ENCODE measurements around the gene LDLRAD4.
"Not testable (repeated sequence)": the region's sequence is repeated elsewhere in the genome, so short reads cannot be mapped to it uniquely, and the experiment has no call there.

Gene LDLRAD4

DNA sequence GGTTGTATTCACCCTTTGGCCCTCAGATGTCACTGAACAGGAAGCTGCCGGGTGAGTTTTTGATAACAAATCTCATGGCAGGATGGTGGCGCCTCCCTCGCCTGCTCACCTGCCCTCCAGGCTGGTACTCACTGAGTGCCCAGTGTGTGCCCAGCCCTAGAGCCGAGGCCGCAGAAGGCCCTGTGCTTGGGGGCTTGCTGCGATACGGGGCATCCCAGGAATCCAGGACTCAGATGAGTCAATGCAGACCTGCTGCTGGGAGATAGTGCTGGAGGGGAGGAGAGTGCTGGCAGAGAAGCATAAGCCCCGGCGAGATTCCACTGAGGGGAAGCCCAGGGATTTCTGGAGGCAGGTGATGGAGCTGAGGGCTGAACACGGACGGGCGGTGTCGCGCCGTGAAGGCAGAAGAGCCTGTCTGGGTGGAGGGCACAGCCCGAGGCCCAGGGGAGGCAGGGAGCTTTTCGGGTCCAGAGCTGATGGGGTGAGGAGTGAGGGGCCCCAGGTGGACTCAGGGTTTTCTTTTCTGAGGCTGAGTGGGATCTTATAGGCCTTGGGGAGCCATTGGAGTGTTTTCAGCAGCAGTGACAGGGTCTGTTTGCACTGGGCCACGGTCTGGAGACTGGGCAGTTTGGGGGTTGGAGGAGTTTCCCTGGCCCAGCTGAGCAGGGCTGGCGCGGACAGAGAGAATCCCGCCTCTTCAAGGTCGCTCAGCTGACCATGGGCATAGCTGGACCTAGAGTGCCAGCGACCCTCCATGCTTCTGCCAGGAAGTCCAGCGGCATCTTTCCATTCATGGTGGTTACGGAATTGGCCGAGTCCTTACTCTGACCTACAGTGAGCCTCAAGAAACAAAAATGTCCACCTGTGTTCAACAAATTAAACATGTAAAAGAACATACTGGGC lies 35.5 kb downstream of the LDLRAD4 start:
- DNase-seq: no peak

DNA sequence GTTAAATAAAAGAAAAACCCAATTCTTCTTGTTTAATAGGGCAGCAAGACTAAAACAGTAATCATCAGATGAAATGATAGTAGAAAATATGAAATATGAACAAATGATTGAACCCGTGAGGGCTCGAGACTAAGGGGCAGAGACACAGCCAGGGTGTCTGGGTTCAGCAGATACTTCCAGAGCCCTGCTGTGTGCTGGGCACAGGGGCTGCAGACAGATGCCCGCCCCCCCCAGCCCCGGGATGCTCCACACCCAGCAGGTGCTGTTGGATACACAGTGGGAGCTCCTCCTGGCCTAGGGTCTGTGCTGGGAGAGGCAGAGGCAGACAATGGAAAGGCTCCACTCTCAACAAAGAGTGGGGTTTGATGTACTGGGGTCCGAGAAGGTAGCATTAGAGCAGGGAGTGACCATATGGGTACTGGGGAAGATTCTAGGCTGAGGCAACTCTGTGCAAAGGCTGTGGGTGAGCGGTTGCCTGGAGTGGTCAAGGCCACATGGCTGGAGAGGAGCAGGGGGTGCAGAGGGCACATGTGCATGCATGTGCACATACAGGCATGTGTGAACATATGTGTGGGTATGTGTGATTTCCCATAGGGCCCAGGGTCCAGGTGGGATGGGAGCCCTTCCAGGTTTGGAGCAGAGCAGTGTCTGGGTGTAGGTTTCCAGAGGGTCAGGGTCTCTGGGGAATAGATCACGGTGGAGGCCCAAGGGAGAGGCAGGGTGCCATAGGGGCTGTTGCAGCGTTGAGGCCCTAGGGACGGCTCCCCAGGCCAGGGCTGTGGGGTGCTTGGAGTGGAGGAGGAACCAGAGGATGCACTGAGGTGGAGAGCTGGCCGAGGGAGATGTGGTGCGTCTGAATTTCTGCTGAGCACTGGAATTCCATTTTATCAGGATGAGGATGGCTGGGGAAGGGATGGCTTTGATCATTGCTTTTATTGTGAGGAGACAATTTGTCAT lies 36.7 kb downstream of the LDLRAD4 start:
- no peak for DNase-seq

DNA sequence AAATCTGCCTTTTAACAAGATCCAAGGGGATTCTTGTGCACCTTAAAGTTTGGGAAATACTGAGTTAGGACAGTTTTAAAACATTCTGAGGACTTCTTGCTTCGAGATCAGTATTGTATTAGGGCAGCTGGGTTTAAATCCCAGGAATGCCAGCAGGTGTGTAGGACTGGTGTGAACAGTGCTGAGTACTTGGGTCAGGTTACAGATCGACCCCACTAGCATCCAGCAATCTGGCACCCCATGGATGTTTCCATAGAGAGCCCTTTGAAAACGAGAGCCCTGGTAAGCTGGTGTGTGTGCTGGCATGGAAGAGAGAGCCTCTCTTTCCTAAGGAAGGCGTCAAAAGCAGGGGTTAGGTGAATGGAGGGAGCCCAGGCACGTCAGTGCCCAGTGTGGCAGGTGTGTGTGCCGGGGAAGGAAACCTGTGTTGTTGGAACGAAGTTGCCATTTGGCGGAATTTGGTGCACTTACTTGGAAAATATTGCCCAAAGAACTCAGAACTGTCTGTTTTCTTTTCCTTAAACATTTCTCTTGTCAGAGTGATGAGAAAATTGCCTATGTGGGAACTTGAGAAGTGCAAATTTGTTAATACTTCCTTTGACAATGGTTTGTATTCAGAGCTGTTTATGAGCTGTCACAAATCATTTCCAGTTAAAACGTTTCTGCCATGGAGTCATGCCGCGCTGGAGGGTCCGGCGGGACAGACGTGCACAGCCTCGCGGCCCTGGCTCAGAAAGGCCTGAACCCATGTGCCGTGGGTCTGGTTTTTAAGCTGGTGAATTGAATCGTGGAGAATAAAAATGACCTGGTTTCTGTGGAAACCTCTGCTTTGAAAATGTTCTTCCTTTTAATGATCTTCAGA lies 38.1 kb downstream of the LDLRAD4 start:
- no peak for DNase-seq

DNA sequence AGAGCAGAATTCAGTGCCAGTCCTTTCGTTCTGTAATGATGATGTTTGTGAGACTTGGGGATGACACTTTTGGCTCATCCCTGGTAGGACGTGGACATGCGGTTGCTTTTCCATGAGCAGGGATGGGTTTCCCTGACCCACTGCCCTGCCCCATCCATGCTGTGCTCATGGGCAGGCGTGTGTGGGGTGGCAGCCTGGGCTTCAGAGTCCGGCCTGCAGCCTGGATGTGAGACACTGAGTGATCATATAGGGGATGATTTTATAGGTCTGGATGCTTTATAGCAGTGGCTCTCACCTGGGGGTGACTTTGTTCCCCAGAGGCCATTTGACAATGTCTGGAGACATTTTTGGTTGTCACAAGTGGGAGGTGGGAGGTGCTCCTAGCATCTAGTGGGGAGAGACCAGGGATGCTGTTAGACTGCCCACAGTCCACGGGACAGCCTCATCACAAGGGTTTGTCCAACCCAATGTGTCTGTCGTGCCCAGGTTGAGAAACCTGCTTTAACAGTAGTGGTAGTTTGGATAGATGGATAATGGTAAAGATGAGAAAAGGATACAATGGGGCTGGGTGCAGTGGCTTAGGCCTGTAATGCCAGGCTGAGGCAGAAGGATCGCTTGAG lies 38.9 kb downstream of the LDLRAD4 start:
- no peak for DNase-seq

DNA sequence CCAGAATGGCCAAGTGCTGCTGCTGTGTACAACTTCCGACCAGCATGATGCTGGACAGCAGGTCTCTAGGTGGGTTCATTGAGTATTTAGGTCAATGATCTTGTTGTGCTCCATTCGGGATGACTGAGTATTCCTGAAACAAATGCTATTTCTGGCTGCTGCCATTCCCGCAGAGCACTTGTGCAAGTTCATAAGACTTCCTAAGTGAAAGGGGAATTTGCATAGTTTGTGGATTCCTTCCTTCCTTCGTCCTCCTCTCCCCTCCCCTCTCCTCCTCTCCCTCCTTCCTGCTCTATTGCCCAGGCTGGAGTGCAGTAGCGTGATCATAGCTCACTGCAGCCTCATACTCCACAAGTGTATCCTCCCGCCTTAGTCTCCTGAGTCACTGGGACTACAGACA lies 40.4 kb downstream of the LDLRAD4 start:
- DNase-seq: no peak

DNA sequence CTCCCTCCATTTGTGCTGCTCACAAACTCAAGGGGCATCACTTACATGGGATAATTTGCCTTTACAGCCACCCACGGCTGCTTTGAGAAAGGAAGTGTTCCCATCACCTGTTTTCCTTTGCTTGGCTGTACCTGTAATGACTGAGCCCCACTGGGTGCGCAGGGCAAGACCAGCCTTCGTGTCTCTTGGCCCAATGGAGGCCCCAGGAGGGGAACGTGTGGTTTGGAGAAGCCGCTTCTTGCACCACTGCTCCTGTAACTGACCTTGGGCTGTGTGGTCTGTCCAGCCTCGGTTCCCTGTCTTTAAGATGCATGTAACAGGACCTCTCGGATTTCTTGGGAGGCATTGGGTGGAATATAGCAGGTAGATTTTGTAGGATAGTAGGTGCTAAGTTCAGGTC lies 41.1 kb downstream of the LDLRAD4 start:
- no peak for DNase-seq

DNA sequence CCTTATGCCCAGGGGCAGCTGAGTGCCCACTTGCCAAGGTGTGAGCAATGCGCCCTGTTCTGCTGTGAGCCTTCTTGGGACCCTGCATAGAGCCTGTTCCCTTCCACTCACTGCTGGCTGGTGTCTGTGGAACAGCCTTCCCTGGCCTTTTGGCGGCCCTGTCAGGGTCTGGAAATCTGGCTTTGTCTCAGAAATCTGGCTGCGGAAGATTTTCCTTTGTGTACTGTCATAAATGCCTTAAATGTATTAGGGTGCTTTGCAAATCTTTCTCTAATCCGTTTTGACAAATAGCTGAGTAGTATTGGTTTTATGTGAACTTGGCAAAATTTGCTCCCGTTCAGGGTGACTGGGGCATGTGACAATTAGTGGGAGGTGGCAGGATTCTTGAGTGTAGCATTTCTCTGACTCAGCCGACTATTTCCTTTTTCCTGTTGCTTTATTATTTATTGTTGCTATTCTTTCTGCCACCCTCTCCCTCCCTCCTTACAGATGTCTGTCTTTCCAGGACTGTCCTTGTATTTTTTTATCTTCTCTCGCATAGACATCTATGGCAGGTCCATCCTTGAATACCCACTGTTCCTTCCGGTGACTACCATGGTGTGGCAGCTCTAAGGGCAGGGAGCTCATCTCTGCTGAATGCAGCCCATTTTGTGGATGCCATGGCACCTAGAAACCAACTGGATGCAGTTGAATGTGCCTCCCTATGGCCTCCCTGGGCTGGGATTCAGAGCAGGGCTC lies 41.8 kb downstream of the LDLRAD4 start:
- DNase-seq: no peak

DNA sequence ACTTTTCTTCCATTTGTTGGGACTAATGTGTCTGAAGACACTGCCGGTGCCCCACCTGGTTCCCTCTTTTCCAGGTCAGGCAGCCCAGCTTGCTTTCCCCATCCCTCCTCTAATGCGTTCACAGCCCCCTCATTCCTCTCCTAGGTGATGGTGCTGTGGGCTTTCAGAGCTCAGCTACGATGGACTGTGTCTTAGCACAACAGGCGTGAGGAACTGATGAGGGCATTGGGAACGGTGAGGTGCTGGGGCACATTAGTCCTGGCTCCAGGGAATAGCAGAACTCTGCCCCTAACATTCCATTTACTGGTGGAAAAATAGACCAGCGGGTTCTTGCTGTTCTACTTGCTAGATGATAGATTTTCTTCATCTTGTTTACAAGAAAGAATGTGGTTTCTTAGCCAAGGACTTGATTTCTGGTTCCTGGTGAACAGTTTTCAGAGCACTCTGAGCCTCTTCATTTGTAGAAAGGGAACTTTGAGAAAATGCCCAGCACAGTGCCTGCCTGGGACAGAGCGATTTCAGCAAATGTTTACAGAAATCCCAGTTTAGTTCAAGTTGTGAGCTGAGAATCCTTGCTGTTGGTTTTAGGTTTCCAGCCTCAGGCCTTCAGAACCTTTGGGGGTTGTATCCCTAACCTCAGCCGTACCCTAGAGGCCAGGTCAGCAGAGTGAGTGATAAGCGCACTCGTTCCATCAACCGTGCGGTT lies 42.5 kb downstream of the LDLRAD4 start:
- no peak for DNase-seq

DNA sequence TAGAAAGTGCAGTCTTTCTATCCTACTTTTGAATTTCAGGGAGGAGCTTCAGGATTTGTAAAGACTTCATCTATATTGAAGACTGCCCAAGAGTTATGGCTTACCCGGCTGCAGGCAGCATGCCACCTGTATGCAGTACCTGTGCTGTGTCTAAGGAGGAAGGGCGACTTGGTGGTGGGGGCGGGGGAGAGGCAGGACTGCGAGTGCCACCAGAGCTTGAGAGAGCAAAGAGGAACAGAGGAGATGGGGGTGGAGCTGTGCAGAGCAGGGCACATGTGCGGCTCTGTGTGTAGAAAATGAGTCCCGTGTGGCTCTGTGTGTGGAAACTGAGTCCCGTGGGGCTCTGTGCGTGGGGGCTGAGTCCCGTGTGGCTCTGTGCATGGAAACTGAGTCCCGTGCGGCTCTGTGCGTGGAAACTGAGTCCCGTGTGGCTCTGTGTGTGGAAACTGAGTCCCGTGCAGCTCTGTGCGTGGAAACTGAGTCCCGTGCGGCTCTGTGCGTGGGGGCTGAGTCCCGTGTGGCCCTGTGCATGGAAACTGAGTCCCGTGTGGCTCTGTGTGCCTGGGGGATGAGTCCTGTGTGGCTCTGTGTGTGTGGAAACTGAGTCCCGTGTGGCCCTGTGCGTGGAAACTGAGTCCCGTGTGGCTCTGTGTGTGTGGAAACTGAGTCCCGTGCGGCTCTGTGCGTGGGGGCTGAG lies 43.2 kb downstream of the LDLRAD4 start:
- no peak for DNase-seq

DNA sequence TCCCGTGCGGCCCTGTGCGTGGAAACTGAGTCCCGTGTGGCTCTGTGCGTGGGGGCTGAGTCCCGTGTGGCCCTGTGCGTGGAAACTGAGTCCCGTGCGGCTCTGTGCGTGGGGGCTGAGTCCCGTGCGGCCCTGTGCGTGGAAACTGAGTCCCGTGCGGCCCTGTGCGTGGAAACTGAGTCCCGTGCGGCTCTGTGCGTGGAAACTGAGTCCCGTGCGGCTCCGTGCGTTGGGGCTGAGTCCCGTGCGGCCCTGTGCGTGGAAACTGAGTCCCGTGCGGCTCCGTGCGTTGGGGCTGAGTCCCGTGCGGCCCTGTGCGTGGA lies 43.8 kb downstream of the LDLRAD4 start:
- DNase-seq: not testable (repeated sequence)

DNA sequence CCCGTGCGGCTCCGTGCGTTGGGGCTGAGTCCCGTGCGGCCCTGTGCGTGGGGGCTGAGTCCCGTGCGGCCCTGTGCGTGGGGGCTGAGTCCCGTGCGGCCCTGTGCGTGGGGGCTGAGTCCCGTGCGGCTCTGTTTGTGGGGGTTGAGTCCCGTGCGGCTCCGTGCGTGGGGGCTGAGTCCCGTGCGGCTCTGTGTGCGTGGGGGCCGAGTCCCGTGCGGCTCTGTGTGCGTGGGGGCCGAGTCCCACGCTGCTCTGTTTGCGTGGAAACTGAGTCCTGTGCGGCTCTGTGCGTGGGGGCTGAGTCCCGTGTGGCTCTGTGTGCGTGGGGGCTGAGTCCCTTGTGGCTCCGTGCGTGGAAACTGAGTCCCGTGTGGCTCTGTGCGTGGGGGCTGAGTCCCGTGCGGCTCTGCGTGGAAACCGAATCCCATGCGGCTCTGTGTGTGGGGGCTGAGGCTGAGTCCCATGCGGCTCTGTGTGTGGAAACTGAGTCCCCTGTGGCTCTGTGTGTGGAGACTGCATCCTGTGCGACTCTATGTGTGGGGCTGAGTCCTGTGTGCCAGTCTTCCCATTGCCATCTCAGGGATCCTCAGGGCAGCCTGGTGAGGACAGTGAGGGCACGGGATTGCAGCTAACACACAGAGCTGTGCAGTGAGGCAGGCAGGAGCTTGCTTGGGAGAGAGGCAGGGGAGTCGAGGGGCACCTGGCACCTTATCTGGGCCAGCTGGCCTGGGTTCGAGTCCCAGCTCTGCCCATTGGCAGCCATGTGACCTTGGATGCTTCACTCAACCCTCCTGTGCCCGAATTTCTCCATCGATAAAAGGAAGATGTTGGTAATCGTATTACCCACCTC lies 44.5 kb downstream of the LDLRAD4 start:
- DNase-seq: no peak

DNA sequence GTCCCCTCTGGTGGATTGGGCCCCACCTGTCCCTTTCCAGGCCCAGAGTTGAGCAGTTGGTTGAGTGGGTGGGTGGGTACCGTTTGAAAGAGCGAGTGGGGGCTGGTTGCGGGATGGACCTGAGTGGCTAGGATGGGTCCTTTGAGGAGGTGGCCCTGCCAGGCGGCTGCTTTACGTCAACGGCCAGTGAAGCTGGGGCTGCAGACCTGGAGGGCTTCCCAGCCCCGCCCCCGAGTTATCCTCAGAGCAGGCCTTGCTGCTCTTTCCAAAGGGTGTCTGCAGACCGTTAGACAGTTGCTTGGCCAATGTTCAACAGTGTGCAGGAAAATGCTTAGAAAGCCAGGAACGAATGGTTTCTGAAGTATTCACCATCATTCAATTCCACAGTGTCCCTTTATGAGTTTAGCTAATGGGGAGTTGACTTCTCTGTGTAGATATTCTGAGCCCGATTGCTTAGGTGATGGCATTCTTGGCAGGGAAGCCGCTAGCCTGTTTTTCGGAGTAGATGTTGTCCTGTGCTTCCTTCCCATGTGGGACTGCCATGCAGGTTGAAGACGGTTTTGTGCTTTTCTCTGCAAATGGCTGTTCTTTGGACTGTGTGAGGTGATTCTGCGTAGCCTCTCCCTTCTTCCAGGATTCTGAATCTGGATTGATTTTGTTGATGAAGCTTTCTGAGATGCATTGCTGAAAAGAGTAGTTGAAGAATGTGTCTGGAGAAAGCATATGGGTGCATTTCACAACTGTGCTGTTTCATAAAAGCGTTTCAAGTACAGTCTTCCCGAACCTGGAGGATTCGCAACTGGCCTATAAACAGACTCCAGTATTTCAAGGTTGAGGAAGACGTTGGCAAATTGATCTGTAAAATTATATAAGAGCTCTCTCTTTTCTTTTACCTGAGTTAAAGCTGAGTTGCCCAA lies 45.8 kb downstream of the LDLRAD4 start:
- DNase-seq: peak in 1 of 2 donors; percentile 43

DNA sequence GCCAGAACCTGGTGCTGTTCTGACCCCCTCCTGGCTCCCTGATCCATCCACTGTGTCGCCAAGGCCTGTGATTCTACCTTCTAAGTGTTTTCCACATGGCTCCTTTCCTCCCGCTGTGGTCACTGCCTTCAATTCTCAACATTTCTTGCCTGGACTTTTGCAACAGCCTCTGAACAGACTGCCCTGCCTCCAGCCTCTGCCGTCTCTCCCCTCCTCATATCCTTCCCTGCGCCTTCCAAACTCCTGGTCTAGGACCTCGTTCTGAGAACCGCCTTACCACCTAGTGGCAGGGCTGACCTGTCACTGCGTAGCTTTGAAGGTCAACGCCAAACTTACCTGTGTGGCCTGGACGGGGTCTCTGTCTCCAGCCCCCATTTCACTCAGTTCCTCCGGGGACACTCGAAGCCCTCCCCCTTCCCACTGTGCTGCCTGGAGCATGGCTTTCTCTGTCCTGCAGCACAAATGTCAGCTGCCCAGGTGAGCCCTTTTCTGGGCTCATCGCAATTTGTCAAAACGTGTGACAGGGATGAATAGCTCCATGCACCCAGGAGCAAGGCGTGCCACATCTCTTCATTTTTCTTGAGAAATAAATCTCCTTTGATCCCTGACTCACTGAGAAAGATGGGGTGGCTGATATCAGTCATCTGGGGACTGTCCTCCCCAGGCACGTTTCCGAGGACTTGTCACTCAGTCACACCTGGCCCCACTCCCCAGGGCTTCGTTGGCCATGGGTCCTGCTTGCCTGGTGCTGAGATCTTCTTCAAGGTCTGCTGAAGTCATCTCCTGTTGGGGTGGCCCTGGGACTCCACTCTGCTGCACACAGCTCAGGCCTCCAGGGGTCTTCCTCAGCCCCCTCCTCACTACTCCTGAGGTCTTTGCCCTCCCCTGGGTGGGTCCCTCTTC lies 46.7 kb downstream of the LDLRAD4 start:
- no peak for DNase-seq

DNA sequence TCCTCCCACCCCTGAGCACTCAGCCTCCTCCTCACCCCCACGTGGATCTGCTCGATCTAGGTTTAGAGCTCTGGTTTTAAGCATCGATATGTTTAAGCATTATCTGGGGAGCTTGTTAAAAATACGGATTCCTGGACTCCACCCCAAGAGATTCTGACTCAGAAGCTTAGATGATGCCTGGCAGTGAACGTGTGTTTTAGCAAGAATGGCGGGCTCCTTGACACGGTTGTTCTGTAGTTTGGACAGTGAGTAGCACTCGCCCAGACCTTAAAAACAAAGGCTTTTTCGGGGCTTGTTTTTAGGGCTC lies 47.3 kb downstream of the LDLRAD4 start:
- no peak for DNase-seq

DNA sequence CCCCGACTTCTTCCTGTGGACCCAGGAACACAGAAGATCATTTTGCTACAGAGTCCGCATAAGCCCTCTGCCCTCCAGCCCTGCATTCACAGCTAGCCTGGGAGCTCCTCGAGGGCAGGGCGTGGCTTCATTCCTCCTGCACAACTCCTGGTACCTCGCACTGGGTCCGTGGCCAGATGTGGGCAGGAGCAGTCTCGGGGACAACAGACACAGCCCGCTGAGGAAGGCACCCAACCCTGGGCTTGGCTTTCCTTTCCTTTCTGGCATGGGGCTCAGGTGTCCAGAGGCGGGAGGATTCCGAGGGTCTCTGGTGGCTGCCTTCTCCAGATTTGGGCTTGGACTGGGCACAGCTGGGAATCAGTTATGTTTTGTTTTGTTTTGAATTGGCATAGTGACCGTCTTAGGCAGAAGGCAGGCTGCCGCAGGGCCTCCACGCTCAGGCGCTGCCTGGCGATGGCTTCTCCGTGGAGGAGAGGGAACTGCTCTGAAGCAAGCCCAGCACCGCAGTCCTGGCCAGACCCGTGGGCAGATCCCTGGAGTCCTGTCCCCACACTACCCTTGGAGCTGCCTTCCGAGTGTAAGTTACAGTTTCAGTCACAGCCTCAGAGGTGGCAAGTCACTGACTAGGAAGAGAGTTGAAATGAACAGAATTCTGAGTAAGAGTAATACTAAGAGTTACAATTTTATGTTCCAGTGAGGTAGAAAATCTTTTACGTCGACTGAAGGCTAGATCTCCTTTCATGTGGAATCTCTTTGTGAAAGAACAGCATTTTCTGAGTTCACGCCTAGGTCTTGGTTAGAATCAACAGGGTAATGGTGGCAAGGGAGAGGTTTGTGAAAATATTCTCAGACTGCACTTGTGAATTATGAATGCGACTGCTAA lies 47.9 kb downstream of the LDLRAD4 start:
- no peak for DNase-seq

DNA sequence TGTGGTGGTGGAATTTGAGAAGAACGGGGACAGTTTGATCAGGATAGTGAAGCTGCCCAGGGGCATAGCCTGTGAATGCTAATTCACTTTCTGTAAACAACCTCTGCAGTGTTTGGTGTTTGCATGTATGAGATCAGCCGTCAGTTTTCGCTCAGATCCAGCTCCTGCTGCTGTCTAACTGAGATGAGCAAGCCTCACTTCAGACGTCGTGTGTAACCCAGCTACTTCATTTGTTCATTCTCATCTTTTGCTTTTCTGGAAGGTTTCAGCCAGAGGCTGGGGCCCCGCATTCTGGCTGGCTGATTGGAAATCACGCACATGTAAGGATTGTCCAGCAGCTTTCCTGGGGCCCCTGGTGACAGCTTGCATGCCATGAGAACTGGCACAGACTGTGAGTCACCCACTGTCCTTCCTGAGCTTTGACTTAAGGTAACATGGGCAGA lies 48.9 kb downstream of the LDLRAD4 start:
- DNase-seq: no peak

Measured in hippocampal formation (tissue), 2 donors.